B cell (primary cell): ENCODE results near the gene TMEM223. TPM values are rescaled to one million over a fixed set of nuclear protein-coding genes. Genes with fewer than 3 reads are reported as not detected.

Experiments
- ATAC-seq: fragments of 200-7000 bp; cut with Tn5 transposase; one replicate; pipeline ENCODE4 v1.10.0; 2021; ENCODE audit warnings: low read depth, mild to moderate bottlenecking, moderate number of reproducible peaks, moderate library complexity
- CTCF ChIA-PET: fragments of 350-600 bp; sonication (Branson Sonifier 250); formaldehyde crosslinking; loops from one replicate; lab custom pipeline; 2021; ENCODE audit warnings: antibody characterized with exemption, inconsistent platforms; lab: Charles Lee
- POLR2A ChIA-PET: fragments of 350-600 bp; sonication (Branson Sonifier 250); formaldehyde crosslinking; loops from one replicate; lab custom pipeline; 2021; ENCODE audit warnings: antibody characterized with exemption; lab: Charles Lee
- DNase-seq: peaks from one replicate; pipeline ENCODE4 v3.0.0; 2013
- H2AFZ ChIP-seq: 2 replicates; pipeline ENCODE4 v1.6.1; 2012; ENCODE audit warnings: mild to moderate bottlenecking, low read depth, low read length; ENCODE audit not compliant: insufficient read depth, poor library complexity, severe bottlenecking
- H3K27ac ChIP-seq, 2 donors: 1 replicate in 1 of 2; 2 replicates in 1 of 2; pipeline ENCODE4 v1.5.1; 2012 to 2013; ENCODE audit warnings: low read length in 2 of 2, mild to moderate bottlenecking in 2 of 2, moderate library complexity in 1 of 2
- H3K27me3 ChIP-seq, 4 experiments: fragments of 200-600 bp in 1 of 4; sonication (generic) in 1 of 4; replicated peaks in 1 of 4; 1 replicate in 2 of 4; 2 replicates in 2 of 4; pipeline versions ENCODE4 v1.6.1 to v1.7.0; 2013 to 2016; ENCODE audit warnings: low read length in 3 of 4, mild to moderate bottlenecking in 2 of 4, mixed read lengths in 1 of 4, moderate library complexity in 1 of 4; ENCODE audit not compliant: insufficient read depth in 4 of 4, control insufficient read depth in 3 of 4; ENCODE audit errors: control extremely low read depth in 1 of 4
- H3K36me3 ChIP-seq, 2 experiments: replicated peaks in 1 of 2; 1 replicate in 1 of 2; 2 replicates in 1 of 2; pipeline versions ENCODE4 v1.6.1 to v1.7.1; 2013; ENCODE audit warnings: low read length in 1 of 2; ENCODE audit not compliant: insufficient read depth in 2 of 2, control insufficient read depth in 1 of 2; ENCODE audit errors: control extremely low read depth in 1 of 2, extremely low read depth in 1 of 2
- H3K4me1 ChIP-seq, 2 donors: fragments of 200-600 bp in 1 of 2; sonication (generic) in 1 of 2; 1 replicate in 1 of 2; 2 replicates in 1 of 2; pipeline versions ENCODE4 v1.5.1 to v1.6.1; 2013 to 2017; ENCODE audit warnings: low read length in 2 of 2; ENCODE audit not compliant: control insufficient read depth in 2 of 2, insufficient read depth in 2 of 2
- H3K4me2 ChIP-seq: replicated peaks from 2 replicates; pipeline ENCODE3; 2012; ENCODE audit warnings: mild to moderate bottlenecking, low read depth, low read length; ENCODE audit not compliant: poor library complexity, severe bottlenecking
- H3K4me3 ChIP-seq, 5 experiments: fragments of 200-600 bp in 1 of 5; sonication (generic) in 1 of 5; 1 replicate in 3 of 5; 2 replicates in 2 of 5; pipeline versions ENCODE4 v1.5.1 to v1.7.0; 2011 to 2016; ENCODE audit warnings: low read length in 4 of 5, mild to moderate bottlenecking in 4 of 5, low read depth in 2 of 5, control low read depth in 1 of 5, moderate library complexity in 1 of 5; ENCODE audit not compliant: insufficient read depth in 1 of 5; ENCODE audit errors: control extremely low read depth in 1 of 5, extremely low read depth in 1 of 5
- H3K79me2 ChIP-seq: fragments of 200-600 bp; sonication (generic); one replicate; pipeline ENCODE4 v1.6.0; 2016; ENCODE audit warnings: low read length; ENCODE audit not compliant: control insufficient read depth, insufficient read depth
- H3K9ac ChIP-seq: fragments of 200-600 bp; sonication (generic); 2 replicates; pipeline ENCODE4 v1.6.1; 2017; ENCODE audit warnings: mild to moderate bottlenecking, low read length, moderate library complexity
- H3K9me3 ChIP-seq, 3 donors: one replicate each; pipeline versions ENCODE4 v1.6.1 to v1.7.1; 2013; ENCODE audit warnings: low read length in 2 of 3; ENCODE audit not compliant: control insufficient read depth in 2 of 3, insufficient read depth in 1 of 3; ENCODE audit errors: control extremely low read depth in 1 of 3
- H4K20me1 ChIP-seq: 2 replicates; pipeline ENCODE4 v1.6.0; 2012; ENCODE audit warnings: mild to moderate bottlenecking, low read length; ENCODE audit not compliant: insufficient read depth, control insufficient read depth, poor library complexity, severe bottlenecking
- H3K27ac Mint-ChIP-seq: one replicate; pipeline ENCODE4 v1.8.0; 2021; ENCODE audit warnings: mixed read lengths
- H3K27me3 Mint-ChIP-seq: one replicate; pipeline ENCODE4 v1.8.0; 2021; ENCODE audit warnings: mixed read lengths
- H3K4me1 Mint-ChIP-seq: one replicate; pipeline ENCODE4 v1.8.0; 2021; ENCODE audit warnings: mixed read lengths
- H3K4me3 Mint-ChIP-seq: one replicate; pipeline ENCODE4 v1.8.0; 2021; ENCODE audit warnings: mixed read lengths
- H3K9me3 Mint-ChIP-seq: one replicate; pipeline ENCODE4 v1.8.0; 2022; ENCODE audit warnings: mixed read lengths; ENCODE audit not compliant: insufficient read depth
- CTCF ChIP-seq: fragments of 200-600 bp; IDR thresholded peaks from one replicate; pipeline ENCODE4 v1.8.0; 2022; ENCODE audit warnings: antibody characterized with exemption, mild to moderate bottlenecking
- EZH2 ChIP-seq: IDR thresholded peaks from 2 replicates; pipeline ENCODE4 v1.6.1; 2012; ENCODE audit warnings: borderline replicate concordance, low read depth, mild to moderate bottlenecking, moderate library complexity, low read length; ENCODE audit not compliant: insufficient read depth, poor library complexity, severe bottlenecking
- WGBS: methylation state at CpG from one replicate; pipeline ENCODE4 v1.1.5; 2013; ENCODE audit warnings: missing lambda C conversion rate; ENCODE audit not compliant: insufficient coverage; 5-methylcytosine and 5-hydroxymethylcytosine counted together
- intact Hi-C: fragments of 100-400 bp; cut with micrococcal nuclease; formaldehyde crosslinking; loops from one replicate; pipeline ENCODE4 v1.10.0; 2022
- polyA plus RNA-seq: library from polyadenylated mRNA; depleted of rRNA; stranded (reverse); fragments of >200 nt; gene quantifications from 2 replicates; pipeline ENCODE4 v1.2.3, GENCODE V29; 2012
- total RNA-seq, 2 donors: library from RNA; stranded (reverse); fragments of 120-200 nt in 1 of 2; gene quantifications; 1 replicate in 1 of 2; 2 replicates in 1 of 2; pipeline versions ENCODE4 v1.2.3 to v1.2.4, GENCODE V29; 2013 to 2022

The TMEM223 gene
- total and polyA plus RNA-seq, 2 donors (not counting 1 experiment from before 2014, with no cell fraction given): 12.0 to 15.6 TPM

GRCh38 chr11:62786318-62787004 is 5.3 kb downstream of the TMEM223 start:
- peak; percentile 73 for ATAC-seq
- ChIA-PET POLR2A (interaction anchor here (0.6 to 3.7 kb wide), 15 partner anchors 15 to 1357 kb away, joined by 3 to 60 read pairs (median 7); partner anchors contain the start of genes C11orf98, CPSF7, CSKMT and HNRNPUL2), CTCF (interaction anchor here (0.6 to 7.2 kb wide), 42 partner anchors 9 to 392 kb away, joined by 3 to 101 read pairs (median 4); partner anchors contain the start of genes B3GAT3, BSCL2, EEF1G and GANAB)
- H3K79me2 ChIP-seq: peaks cover 37% of the 10 kb centered on the region
- Mint-ChIP-seq H3K9me3 (no peaks in the 10 kb centered on the region), H3K27me3 (no peaks in the 10 kb centered on the region), H3K27ac (peak overlapping the region; percentile 94), H3K4me3 (peak overlapping the region; percentile 89), H3K4me1 (peaks cover 44% of the 10 kb centered on the region)
- intact Hi-C loops: loop anchor here (1.0 to 10.0 kb wide), 12 partner anchors 15 to 392 kb away; partner anchors contain the start of genes NXF1, POLR2G, TAF6L and TTC9C
- peak overlapping the region; percentile 87 to 97 (median 94) for H3K4me3 ChIP-seq
- no peaks in the 10 kb centered on the region for H3K27me3 ChIP-seq
- peak overlapping the region; percentile 87 for H3K9ac ChIP-seq
- peaks cover 1 to 25% of the 10 kb centered on the region in 2 experiments for H3K36me3 ChIP-seq
- 3% methylated on average over 51 of the region's 51 CpGs for WGBS
- DNase-seq: peak; percentile 93
- H3K4me2 ChIP-seq: peak overlapping the region; percentile 81
- peaks cover 12% of the 10 kb centered on the region for H4K20me1 ChIP-seq
- TF ChIP-seq CTCF: peak; percentile 97
- TF ChIP-seq EZH2: no peak
- peak overlapping the region; percentile 68 to 78 for H3K27ac ChIP-seq
- no peaks in the 10 kb centered on the region for H3K9me3 ChIP-seq
- peak overlapping the region; percentile 83 for H2AFZ ChIP-seq
- peaks cover 25 to 32% of the 10 kb centered on the region in 2 donors for H3K4me1 ChIP-seq

- Histone ChIP-seq H3K4me3 (no peak overlapping the region), H3K9me3 (no peaks in the 10 kb centered on the region), H3K4me2 (no peak overlapping the region), H4K20me1 (no peaks in the 10 kb centered on the region), H3K9ac (no peak overlapping the region), H2AFZ (no peak overlapping the region), H3K79me2 (peaks cover 7% of the 10 kb centered on the region), H3K36me3 (peaks cover 1 to 13% of the 10 kb centered on the region in 2 experiments), H3K27me3 (no peaks in the 10 kb centered on the region), H3K27ac (no peak overlapping the region), H3K4me1 (peaks cover 8% of the 10 kb centered on the region in 2 donors)
- CTCF ChIA-PET: interaction anchor here (7.2 kb wide), 1 partner anchor 81 kb away, joined by 101 read pairs; no protein-coding TSS in a partner anchor
- no peak for ATAC-seq
- no peak for TF ChIP-seq EZH2
- no peak for TF ChIP-seq CTCF
- no peaks in the 10 kb centered on the region for H3K9me3 Mint-ChIP-seq
- H3K4me3 Mint-ChIP-seq: no peak overlapping the region
- POLR2A ChIA-PET: interaction anchor here (0.7 kb wide), 1 partner anchor 892 kb away, joined by 5 read pairs; no protein-coding TSS in a partner anchor
- no peak overlapping the region for H3K27ac Mint-ChIP-seq
- no peaks in the 10 kb centered on the region for H3K27me3 Mint-ChIP-seq
- intact Hi-C loops: loop anchor here (10.0 kb wide), 1 partner anchor 388 kb away; no protein-coding TSS in a partner anchor
- 98% methylated on average over 5 of the region's 7 CpGs for WGBS
- no peak for DNase-seq
- peaks cover 14% of the 10 kb centered on the region for H3K4me1 Mint-ChIP-seq
These were observed 9.1 kb downstream of the TMEM223 start for GRCh38 chr11:62782753-62783152.
